AG09319 (cell line): Measurements from ENCODE around the gene ARHGEF16.

Experiments
- DNase-seq: peaks from one replicate; pipeline ENCODE4 v3.0.0-alpha.2; 2010; ENCODE audit warnings: low read depth; ENCODE audit errors: extremely low read depth
- CTCF ChIP-seq: IDR thresholded peaks from 2 replicates; pipeline ENCODE4 v1.5.1; 2011; ENCODE audit warnings: low read depth, mild to moderate bottlenecking, inconsistent platforms, low read length, moderate library complexity

ARHGEF16 gene

GRCh38 chr1:3459051-3459908 lies 4.8 kb downstream of the ARHGEF16 start:
- no peak for DNase-seq
- TF ChIP-seq CTCF = no peak

GRCh38 chr1:3459940-3460671 lies 5.6 kb downstream of the ARHGEF16 start:
- DNase-seq = no peak
- TF ChIP-seq CTCF = no peak

- TF ChIP-seq CTCF = no peak
- DNase-seq = no peak
Measured at GRCh38 chr1:3460672-3461131, 6.2 kb downstream of the ARHGEF16 start.

- no peak for DNase-seq
- TF ChIP-seq CTCF = no peak
Measured at GRCh38 chr1:3461238-3461933, 6.9 kb downstream of the ARHGEF16 start.

GRCh38 chr1:3461934-3462275 lies 7.4 kb downstream of the ARHGEF16 start:
- no peak for TF ChIP-seq CTCF

GRCh38 chr1:3462356-3463012 lies 8.0 kb downstream of the ARHGEF16 start:
- no peak for DNase-seq
- no peak for TF ChIP-seq CTCF

More at GRCh38 chr1:3461934-3462275, 7.4 kb downstream of the ARHGEF16 start:
- DNase-seq = no peak
